ENCODE results near the gene SERPINA1. TPM values are rescaled to one million over a fixed set of nuclear protein-coding genes. Genes with fewer than 3 reads are reported as not detected.

SERPINA1 gene
- total RNA-seq, 1 experiment from 2014 or later: 0.92 TPM

DNA sequence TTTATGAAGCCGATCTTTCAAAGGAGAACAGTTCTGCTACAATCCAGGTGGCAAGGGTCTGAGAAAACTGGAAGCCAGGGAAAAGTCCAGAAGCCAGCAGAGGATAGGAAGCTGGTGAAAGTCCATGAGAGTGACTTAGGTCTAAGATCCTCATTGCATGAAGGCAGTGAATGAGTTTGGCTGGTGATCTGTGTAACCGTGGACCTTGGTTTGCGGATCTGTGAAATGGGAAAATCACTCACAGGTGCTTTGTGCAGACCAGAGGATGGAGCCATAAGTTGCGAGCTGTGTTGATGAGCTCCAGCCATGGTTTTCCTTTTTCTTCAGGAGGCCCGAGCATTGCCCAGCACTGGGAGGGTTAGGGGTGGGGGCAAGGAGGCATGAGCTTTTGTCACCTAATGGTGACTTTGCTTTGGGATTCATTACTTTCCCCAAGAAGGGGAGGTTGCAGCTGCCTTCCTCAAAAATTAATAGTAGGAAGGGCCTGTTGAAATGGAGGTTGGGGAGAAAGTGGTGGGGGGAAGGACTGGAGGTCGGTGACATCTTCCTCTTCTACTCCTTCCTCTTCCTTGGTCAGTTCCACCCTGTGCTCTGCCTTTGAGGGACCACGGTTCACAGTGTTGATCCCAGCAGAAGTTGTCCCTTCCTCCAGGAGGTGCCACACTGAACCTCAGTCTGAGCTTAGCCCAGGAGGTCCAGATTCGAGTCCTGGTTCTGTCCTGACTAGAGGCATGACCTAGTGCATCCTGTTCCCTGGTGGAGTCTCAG is 45.0 kb downstream of the SERPINA1 start:
- in situ Hi-C loops (cut with HindIII; ENCODE audit: low pct_unique_long_range_greater_than_20kb, low sequenced_read_pairs): no loop called here
- no peak for DNase-seq (ENCODE audit: low read depth, low spot score)

DNA sequence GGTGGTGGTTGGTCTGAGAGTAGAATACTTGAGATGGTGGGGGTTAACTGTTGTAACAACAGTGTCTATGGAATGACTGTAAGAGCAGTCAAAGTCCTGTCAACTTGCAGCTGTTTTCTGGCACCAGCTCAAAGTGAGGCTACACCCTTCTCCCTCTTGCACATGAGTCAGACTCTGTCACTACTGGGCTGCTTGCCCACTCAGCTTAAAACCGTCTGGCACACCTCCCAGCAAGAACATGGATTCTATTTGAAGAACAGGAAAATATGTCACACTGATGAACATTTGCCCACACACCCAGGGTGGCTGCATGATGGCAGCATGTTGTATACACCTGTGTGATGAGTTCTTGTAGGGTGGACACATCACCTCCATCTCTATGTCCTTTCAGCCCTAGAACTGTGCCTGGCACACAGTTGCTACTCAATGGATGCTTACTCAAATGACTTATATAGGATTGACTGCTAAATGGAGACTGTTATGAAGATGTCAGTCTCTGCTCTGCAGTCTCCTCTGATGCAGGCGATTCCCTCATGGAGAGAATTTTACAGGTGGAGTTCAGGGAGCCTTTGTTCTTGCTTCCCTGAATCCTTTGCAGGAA is 46.0 kb downstream of the SERPINA1 start:
- in situ Hi-C loops (cut with HindIII; ENCODE audit: low pct_unique_long_range_greater_than_20kb, low sequenced_read_pairs): no loop called here
- DNase-seq (ENCODE audit: low read depth, low spot score): no peak

DNA sequence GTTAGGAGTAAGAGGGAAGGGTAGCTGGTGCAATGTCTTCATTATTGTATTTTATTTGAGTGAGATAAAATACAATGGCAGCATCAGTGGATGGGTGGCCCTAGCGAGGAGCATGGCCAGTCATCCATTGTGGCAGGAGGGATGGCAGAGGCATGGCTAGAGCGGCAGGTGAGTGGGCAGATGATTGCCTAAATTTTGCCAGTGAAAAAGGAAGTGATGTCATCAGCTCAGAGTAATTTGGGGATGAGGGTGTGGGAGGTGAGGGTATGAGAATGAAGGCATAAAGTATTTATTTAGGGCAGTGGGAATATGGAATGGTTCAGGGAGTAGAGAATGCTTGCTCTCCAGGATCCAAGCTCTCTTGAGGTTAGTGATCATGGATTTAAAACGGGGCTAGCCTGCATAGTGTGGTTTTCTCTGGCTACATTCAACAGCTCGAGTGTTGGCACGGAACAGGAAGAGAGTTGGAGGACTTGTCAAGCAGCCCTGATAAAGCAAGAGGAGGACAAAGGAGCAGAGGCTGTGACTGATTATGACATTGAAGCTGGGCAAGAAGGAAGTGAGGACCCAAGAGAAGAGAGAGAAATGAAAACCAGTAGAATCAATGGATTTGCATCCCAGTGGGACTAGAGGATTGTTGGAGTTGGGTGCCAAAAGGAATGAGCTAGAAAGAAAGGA is 46.6 kb downstream of the SERPINA1 start:
- DNase-seq (ENCODE audit: low read depth, low spot score): no peak
- in situ Hi-C loops (cut with HindIII; ENCODE audit: low pct_unique_long_range_greater_than_20kb, low sequenced_read_pairs): no loop called here

DNA sequence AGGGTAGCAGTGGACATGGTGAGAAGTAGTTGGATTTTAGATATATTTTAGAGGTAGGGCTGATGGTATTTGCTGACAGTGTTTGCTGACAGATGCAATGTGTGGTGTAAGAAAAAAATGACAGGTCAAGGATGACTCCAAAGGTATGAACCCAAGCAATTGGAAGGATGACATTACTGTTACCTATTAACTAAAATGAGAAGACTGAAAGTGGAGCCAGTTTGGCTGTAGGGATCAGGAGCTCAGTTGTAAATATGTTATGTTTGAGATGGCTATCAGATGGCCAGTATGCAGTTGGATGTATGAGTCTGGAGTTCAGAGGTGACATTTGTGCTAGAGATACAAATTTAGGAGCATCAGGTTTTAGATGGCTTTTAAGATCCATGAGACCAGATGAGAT is 47.9 kb downstream of the SERPINA1 start:
- in situ Hi-C loops (cut with HindIII; ENCODE audit: low pct_unique_long_range_greater_than_20kb, low sequenced_read_pairs): no loop called here
- no peak for DNase-seq (ENCODE audit: low read depth, low spot score)

DNA sequence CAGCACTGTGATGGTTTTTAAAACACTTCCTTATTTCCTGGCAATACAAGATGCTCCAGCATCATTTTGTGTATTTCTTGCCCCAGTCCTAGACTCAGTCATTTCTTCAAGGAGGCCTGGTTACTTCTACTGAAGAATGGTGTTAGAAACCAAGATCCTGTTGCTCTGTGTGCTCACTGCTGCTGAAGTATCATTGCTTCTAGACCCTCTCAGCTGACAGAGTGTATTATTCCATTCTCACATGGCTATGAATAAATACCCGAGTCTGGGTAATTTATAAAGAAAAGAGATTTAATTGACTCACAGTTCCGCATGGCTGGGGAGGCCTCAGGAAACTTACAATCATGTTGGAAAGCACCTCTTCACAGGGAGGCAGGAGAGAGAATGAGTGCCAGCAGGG is 50.4 kb downstream of the SERPINA1 start:
- in situ Hi-C loops (cut with HindIII; ENCODE audit: low pct_unique_long_range_greater_than_20kb, low sequenced_read_pairs): no loop called here
- no peak for DNase-seq (ENCODE audit: low read depth, low spot score)

DNA sequence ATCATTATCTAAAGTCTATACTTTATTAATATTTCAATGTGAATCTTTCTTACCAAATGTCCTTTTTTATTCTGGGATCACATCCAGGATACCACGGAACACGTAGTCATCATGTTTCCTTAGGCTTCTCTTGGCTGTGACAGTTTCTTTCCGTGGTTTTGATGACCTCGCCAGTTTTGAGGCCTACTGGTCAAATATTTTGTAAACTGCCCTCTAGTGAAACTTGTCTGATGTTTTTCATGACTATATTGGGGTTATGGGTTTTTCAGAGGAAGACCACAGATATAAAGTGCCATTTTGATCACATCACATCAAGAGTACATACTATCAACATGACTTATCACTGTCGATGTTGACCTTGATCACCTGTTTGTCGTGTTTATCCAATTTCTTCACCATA is 51.1 kb downstream of the SERPINA1 start:
- no peak for DNase-seq (ENCODE audit: low read depth, low spot score)
- in situ Hi-C loops (cut with HindIII; ENCODE audit: low pct_unique_long_range_greater_than_20kb, low sequenced_read_pairs): no loop called here

DNA sequence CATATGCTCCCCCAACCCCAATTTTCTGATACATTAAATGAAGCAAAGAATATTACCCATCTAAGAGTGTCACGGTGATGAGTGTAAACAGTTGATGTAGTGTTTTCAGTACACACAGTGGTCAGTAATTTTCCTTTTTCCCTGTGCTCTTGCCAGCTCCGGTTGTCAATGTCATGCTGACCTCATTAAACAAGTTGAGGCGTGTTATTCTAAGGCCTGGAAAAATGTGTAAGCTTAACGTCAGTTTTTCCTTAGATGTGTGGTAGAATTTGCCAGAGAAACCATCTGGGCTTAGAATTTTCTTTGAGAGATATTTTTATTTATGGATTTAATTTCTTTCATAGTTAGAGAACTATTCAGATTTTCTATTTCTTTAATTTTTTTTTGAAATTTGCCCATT is 53.5 kb downstream of the SERPINA1 start:
- in situ Hi-C loops (cut with HindIII; ENCODE audit: low pct_unique_long_range_greater_than_20kb, low sequenced_read_pairs): no loop called here
- DNase-seq (ENCODE audit: low read depth, low spot score): no peak

DNA sequence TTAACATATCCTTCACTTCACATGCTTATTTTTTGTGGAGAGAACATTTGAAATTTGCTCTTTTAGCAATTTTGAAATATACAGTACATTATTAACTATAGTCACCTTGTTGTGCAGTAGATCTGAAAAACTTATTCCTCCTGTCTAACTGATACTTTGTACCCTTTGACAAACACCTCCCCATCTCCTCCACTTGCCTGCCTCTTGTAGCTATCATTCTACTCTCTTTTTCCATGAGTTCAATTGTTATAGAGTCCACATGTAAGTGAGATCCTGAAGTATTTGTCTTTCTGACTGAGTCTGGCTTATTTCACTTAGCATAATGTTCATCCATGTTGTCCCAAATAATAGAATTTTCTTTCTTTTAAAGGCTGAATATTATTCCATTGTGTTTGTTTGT is 55.8 kb downstream of the SERPINA1 start:
- DNase-seq (ENCODE audit: low read depth, low spot score): no peak
- in situ Hi-C loops (cut with HindIII; ENCODE audit: low pct_unique_long_range_greater_than_20kb, low sequenced_read_pairs): no loop called here

DNA sequence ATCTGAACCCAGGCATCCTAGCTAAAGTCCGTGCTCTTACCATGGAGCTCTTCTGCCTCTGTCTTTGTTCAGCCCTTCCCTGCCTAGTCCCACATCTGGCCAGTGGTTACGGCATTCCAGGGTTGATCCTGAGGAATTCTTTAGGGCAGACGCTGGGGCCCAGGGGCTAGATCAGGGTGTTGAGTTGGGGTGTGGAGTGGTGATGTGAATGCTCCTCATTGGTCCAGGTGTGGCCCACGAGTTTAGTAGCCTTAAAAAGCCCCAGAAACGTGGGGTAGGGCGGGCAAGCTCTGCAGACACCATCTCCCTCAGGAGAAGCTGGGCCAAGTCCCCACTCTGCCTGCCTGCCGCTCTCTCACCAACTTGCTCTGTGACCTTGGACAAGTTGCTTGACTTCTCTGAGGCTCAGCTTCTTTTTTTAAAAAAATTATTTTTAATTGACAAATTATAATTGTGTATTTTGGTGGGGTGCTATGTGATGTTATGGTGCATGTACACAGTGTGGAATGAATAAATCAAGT is 56.3 kb downstream of the SERPINA1 start:
- DNase-seq (ENCODE audit: low read depth, low spot score): no peak
- in situ Hi-C loops (cut with HindIII; ENCODE audit: low pct_unique_long_range_greater_than_20kb, low sequenced_read_pairs): no loop called here

DNA sequence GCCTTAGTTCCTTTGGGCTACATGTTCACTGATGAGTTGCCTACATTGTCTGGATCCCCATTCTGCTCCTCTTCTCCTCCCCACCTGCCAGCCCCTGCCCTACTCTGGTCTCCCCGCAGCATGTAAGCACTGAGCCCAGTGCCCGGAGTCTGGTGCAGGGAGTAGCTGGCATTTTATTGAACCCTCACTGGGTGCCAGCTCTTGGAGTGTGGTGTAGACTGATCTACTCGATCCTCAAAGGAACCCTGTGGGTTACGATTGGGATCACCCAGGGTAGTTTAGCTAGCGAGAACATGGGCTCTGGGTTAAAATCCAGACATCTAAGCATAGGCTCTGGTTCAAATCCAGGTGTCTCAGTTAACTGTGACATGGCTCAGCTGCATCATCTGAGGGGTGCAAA is 56.9 kb downstream of the SERPINA1 start:
- in situ Hi-C loops (cut with HindIII; ENCODE audit: low pct_unique_long_range_greater_than_20kb, low sequenced_read_pairs): no loop called here
- DNase-seq (ENCODE audit: low read depth, low spot score): no peak

DNA sequence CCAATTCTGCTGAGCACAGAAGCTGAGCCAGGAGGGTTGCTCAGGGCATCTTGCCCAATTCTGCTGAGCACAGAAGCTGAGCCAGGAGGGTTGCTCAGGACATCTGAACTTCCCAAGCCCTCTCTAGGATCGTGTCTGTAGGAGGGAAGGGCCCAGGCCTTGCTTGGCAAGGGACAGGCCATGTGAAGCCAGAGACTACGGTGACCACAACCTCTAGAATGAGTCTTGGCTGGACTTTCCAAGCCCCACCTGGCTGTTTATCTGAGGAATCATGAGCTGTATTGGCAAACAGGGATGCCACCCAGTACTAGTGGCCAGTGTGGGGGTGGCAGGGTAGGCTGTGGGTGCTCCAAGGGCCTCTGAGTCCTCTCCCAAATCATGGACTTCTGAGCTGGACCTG is 57.5 kb downstream of the SERPINA1 start:
- in situ Hi-C loops (cut with HindIII; ENCODE audit: low pct_unique_long_range_greater_than_20kb, low sequenced_read_pairs): no loop called here
- no peak for DNase-seq (ENCODE audit: low read depth, low spot score)

DNA sequence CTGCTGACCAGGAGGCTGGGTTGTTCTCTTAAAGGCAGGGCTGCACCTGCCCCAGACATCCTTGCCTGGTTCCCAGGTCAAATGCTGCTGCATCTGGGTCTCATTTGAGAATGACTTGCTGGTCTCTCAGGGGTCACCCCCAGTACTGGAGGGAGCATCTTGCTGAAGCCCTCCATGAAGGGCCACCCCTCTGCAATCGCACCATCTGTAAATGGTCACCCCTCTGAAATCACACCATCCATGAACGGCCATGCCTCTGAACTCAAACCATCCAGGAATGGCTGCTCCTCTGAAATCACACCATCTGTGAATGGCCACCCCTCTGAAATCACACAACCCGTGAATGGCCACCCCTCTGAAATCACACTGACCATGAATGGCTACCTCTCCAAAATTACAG is 58.0 kb downstream of the SERPINA1 start:
- in situ Hi-C loops (cut with HindIII; ENCODE audit: low pct_unique_long_range_greater_than_20kb, low sequenced_read_pairs): no loop called here
- DNase-seq (ENCODE audit: low read depth, low spot score): no peak

DNA sequence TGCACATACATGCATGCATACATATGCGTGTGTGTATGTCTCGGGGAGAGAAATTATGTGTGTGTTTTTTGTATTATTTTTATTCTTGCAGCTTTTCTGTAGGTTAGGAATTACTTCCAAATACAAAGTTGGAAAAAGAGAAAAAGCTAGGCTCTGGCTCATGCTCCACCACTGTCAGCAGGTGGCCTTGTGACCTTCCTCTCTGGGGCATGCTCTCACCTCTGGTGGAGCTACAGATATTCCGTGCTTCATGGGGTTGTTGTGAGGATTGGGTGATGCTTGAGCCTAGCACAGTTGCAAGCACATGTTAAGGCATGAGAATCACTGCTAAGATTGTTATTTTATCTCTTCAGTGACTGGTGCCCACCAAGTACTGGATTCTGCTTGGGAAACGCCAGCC is 58.5 kb downstream of the SERPINA1 start:
- DNase-seq (ENCODE audit: low read depth, low spot score): no peak
- in situ Hi-C loops (cut with HindIII; ENCODE audit: low pct_unique_long_range_greater_than_20kb, low sequenced_read_pairs): no loop called here

DNA sequence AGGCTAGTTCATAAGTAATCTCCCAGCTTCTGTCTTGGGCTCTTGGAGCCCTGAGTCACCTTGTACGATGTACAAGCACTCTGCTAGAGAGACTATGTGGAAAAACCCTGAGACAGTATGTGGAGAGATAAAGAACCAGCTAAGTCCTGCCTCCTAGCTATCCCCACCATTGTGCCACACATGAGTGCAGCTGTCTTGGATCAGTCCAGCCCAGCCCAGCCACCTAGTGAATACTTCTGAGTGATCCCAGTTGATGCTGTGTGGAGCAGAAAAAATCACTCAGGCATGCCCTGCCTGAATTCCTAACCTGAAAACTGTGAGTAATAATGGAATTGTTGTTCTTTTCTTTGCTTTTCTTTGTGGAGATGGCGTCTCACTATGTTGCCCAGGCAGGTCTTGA is 60.2 kb downstream of the SERPINA1 start:
- in situ Hi-C loops (cut with HindIII; ENCODE audit: low pct_unique_long_range_greater_than_20kb, low sequenced_read_pairs): no loop called here
- no peak for DNase-seq (ENCODE audit: low read depth, low spot score)

Other genes starting within 250 kb of the SERPINA1 start
- 4.9 and 5.8 TPM in 2 replicates for gene PPP4R4, start 214.3 kb downstream of the SERPINA1 start, total RNA-seq (2014; rRNA removed; shearing (Covaris generic))
- gene SERPINA10, start 95.3 kb downstream of the SERPINA1 start, total RNA-seq (2014; rRNA removed; shearing (Covaris generic)): not detected in 2 replicates
- gene SERPINA6, start 65.3 kb downstream of the SERPINA1 start, total RNA-seq (2014; rRNA removed; shearing (Covaris generic)): not detected in 2 replicates
- not detected in 2 replicates for gene SERPINA2, start 21.9 kb downstream of the SERPINA1 start, total RNA-seq (2014; rRNA removed; shearing (Covaris generic))
- not detected in 2 replicates for gene SERPINA11, start 64.2 kb upstream of the SERPINA1 start, total RNA-seq (2014; rRNA removed; shearing (Covaris generic))
- not detected in 2 replicates for gene SERPINA9, start 87.6 kb upstream of the SERPINA1 start, total RNA-seq (2014; rRNA removed; shearing (Covaris generic))
- gene SERPINA12, start 120.9 kb upstream of the SERPINA1 start, total RNA-seq (2014; rRNA removed; shearing (Covaris generic)): not detected in 2 replicates
- gene SERPINA4, start 172.8 kb upstream of the SERPINA1 start, total RNA-seq (2014; rRNA removed; shearing (Covaris generic)): not detected in 2 replicates
- gene SERPINA5, start 192.8 kb upstream of the SERPINA1 start, total RNA-seq (2014; rRNA removed; shearing (Covaris generic)): 0.16 and 0.32 TPM in 2 replicates
- gene SERPINA3, start 223.8 kb upstream of the SERPINA1 start, total RNA-seq (2014; rRNA removed; shearing (Covaris generic)): 195 and 196 TPM in 2 replicates